ENCODE data around the gene MSMP. TPM values are rescaled to one million over a fixed set of nuclear protein-coding genes. Genes with fewer than 3 reads are reported as not detected.
A peak's percentile ranks its signal among the peaks of the same experiment; 100 is the strongest.

Gene MSMP
- total and polyA plus RNA-seq, 2 donors, result 0.25 TPM; not detected in 1

DNA sequence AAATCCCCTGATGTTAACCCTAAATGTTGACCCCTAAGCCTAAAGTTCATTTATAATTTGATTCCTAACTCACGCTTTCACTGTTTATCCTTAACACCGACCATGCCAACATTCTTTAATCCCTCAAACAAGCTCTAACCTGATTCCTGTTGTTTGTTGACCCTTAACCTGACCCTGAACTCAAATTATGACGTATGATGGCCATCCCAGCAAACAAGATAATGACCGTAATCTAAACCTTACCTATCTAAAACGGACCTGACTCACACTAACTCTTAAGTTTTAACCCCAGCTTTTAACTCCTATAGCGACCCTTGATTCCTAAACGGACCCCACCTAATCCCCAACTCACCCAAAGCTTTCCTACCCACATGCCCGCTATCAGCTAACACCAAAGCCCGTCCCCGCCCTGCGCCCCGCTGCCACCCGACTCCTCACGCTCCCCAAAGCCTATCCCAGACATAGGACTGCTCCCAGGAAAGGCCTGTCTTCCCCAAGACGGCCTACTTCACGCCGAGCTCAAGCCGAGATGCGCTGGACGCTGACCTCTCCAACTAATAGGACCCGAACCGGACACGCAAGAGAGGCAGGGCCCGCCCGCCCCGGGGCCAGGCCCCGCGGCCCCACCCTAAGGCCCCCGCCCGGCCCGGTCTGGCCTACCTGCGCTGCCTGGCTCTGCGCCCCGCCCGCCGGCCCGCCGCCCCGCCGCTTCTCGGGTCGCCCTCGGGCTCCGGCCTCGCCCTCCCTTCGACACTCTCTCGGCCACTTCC is 22.5 kb downstream of the MSMP start:
- Histone ChIP-seq H3K36me3 (ENCODE audit: control insufficient read depth in 2 of 2, insufficient read depth in 2 of 2, low read length in 1 of 2) (peaks cover 15 to 26% of the 10 kb centered on the region in 2 donors), H3K27me3 (ENCODE audit: control insufficient read depth in 2 of 2, insufficient read depth in 1 of 2, low read length in 1 of 2) (no peaks in the 10 kb centered on the region), H3K27ac (ENCODE audit: low read depth in 1 of 2, low read length in 1 of 2) (peak overlapping the region; percentile 83 to 93), H3K9me3 (ENCODE audit: control insufficient read depth in 2 of 2, insufficient read depth in 1 of 2, low read length in 1 of 2) (no peaks in the 10 kb centered on the region), H3K4me3 (ENCODE audit: low read length in 2 of 2) (peak overlapping the region; percentile 74 to 79), H3K4me1 (ENCODE audit: control insufficient read depth in 2 of 2, insufficient read depth in 2 of 2, low read length in 2 of 2) (peaks cover 52 to 61% of the 10 kb centered on the region in 2 donors)
- WGBS, result 2% methylated on average over 47 of the region's 47 CpGs
- no peak for DNase-seq (ENCODE audit: low read depth in 6 of 9, low spot score in 9 of 9)

DNA sequence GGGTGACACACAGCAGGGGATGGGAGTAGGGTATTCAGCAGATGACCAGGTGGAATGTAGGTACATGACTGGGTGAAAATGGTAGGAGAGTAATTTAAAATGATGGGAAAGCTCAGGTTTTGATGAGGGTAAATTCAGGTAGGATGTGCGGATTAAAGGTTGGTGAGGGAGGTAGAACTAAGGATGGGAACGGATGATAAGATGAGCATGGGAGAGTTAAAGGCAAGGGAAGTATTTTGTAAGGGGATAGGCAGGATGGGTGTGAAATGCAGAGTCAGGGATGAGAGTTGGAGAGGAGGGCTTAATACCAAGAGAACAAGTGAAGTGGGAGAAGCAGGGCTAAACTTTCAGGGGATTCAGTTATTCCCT is 23.6 kb downstream of the MSMP start:
- Histone ChIP-seq H3K9me3 (ENCODE audit: control insufficient read depth in 2 of 2, insufficient read depth in 1 of 2, low read length in 1 of 2) (no peaks in the 10 kb centered on the region), H3K27me3 (ENCODE audit: control insufficient read depth in 2 of 2, insufficient read depth in 1 of 2, low read length in 1 of 2) (no peaks in the 10 kb centered on the region), H3K36me3 (ENCODE audit: control insufficient read depth in 2 of 2, insufficient read depth in 2 of 2, low read length in 1 of 2) (peaks cover 9 to 26% of the 10 kb centered on the region in 2 donors), H3K27ac (ENCODE audit: low read depth in 1 of 2, low read length in 1 of 2) (no peak overlapping the region), H3K4me3 (ENCODE audit: low read length in 2 of 2) (peak overlapping the region; percentile 74 to 79), H3K4me1 (ENCODE audit: control insufficient read depth in 2 of 2, insufficient read depth in 2 of 2, low read length in 2 of 2) (peaks cover 56 to 64% of the 10 kb centered on the region in 2 donors)
- over 99% methylated on average over 2 of the region's 2 CpGs for WGBS
- DNase-seq (ENCODE audit: low read depth in 6 of 9, low spot score in 9 of 9), result peak in 1 of 9 donors; percentile 5

DNA sequence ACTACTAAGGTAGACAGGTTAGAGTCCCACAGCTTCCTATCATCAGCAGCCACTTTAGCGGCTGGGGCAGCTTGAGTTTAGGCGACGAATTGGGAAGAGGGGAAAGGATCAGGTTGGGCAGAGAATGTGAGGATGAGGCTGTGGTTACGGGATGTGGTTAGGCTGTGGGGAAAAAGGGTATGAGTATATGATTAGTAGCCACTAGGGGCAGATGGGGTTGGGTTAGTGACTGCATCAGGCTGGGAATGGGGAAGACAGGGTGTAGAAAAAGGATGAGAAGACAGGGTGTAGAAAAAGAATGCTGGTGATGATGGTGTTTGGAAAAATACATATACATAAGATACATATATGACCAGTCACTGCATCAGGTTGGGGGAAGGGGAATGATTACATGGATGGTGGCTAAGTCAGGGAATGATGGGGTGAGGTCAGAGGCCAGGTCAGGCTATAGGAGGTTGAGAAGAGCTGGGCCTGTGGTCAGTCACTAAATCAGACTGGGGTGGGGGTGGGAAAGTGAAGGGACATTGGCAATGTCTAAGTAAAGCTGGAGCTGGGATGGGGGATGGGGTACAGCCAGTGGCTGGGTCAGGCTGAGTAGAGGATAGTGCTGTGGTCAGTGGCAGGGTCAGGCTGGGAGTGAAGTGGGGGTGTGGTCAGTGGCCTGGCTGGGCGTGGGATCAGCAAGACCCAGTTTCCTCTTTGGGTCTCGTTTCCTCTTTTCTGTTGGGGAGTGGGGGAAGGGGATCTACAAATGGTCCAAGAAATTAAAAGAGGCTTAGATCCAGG is 24.2 kb downstream of the MSMP start:
- Histone ChIP-seq H3K27ac (ENCODE audit: low read depth in 1 of 2, low read length in 1 of 2) (no peak overlapping the region), H3K36me3 (ENCODE audit: control insufficient read depth in 2 of 2, insufficient read depth in 2 of 2, low read length in 1 of 2) (peaks cover 9 to 26% of the 10 kb centered on the region in 2 donors), H3K27me3 (ENCODE audit: control insufficient read depth in 2 of 2, insufficient read depth in 1 of 2, low read length in 1 of 2) (no peaks in the 10 kb centered on the region), H3K4me3 (ENCODE audit: low read length in 2 of 2) (peak overlapping the region; percentile 19 to 23), H3K4me1 (ENCODE audit: control insufficient read depth in 2 of 2, insufficient read depth in 2 of 2, low read length in 2 of 2) (peaks cover 56 to 64% of the 10 kb centered on the region in 2 donors), H3K9me3 (ENCODE audit: control insufficient read depth in 2 of 2, insufficient read depth in 1 of 2, low read length in 1 of 2) (no peaks in the 10 kb centered on the region)
- WGBS, result 17% methylated on average over 6 of the region's 6 CpGs
- peak in 2 of 9 donors; percentile 26 to 47 for DNase-seq (ENCODE audit: low read depth in 6 of 9, low spot score in 9 of 9)

DNA sequence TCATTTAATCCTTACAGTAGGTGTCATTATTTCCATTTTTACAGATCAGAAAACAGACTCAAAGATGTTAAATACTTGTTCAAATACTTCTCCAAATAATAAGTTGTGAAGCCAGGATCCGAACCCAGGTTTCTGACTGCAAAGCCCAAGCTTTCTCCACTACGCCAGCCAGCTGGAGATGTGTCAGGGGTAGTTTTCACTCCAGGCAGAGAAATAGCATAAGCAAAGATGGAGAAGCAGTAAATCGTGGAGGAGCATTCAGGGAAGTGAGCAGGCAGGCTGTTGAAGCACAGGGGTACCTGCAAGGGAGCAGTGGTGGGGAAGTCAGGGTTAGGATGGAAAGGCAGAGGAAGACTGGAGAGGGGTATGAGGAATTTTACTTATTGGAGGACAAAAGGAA is 25.0 kb downstream of the MSMP start:
- peak overlapping the region in 1 of 2 donors; percentile 52 for H3K27ac ChIP-seq (ENCODE audit: low read depth in 1 of 2, low read length in 1 of 2)
- DNase-seq (ENCODE audit: low read depth in 6 of 9, low spot score in 9 of 9), result peak in 1 of 9 donors; percentile 18
- H3K9me3 ChIP-seq (ENCODE audit: control insufficient read depth in 2 of 2, insufficient read depth in 1 of 2, low read length in 1 of 2), result no peaks in the 10 kb centered on the region
- H3K27me3 ChIP-seq (ENCODE audit: control insufficient read depth in 2 of 2, insufficient read depth in 1 of 2, low read length in 1 of 2), result no peaks in the 10 kb centered on the region
- peaks cover 16 to 32% of the 10 kb centered on the region in 2 donors for H3K36me3 ChIP-seq (ENCODE audit: control insufficient read depth in 2 of 2, insufficient read depth in 2 of 2, low read length in 1 of 2)
- H3K4me3 ChIP-seq (ENCODE audit: low read length in 2 of 2), result peak overlapping the region; percentile 17 to 23
- 76% methylated on average over 3 of the region's 3 CpGs for WGBS
- peaks cover 56 to 64% of the 10 kb centered on the region in 2 donors for H3K4me1 ChIP-seq (ENCODE audit: control insufficient read depth in 2 of 2, insufficient read depth in 2 of 2, low read length in 2 of 2)

DNA sequence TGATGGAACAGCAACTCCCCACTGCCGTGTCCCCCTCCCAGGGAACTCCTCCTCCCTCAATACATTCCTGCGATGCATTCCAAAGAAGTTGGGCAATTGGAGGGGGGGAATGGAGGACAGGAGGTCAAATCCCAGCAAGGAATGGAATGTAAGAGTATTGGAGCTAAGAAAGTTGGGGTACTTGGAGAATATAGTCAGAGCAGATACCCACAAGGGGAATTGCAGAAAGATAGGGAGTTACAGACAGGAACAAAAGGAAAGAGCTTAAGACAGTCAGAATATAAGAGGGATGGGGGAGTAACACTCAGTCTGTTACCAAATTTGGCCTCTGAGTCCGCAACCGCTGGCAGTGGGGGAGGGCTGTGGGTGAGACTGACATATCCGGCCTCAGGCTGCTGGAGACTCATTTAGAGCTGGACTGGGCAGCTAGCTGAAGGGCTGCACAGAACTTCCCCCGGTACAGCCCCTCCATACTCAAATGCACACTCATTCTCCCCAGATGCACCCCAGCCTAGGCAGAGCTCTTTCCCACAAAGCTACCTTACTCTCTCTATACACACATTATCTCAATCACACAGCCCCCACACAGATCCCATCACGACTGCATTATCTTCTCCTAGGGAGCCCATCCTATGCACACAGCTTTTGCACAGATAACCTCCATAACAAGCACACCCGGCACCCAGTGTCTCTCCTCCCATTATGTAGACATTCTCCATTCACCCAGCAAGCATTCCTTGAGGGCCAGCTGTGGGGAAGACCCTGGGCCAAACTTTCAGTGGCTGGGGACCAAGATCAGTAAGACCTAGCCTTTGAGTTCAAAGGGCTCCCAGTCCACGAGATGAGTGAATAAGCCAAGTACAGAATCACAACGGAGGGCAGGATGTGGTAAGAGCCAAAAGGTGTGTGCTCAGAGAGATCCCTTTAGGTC is 25.8 kb downstream of the MSMP start:
- peak overlapping the region; percentile 5 to 12 for H3K4me3 ChIP-seq (ENCODE audit: low read length in 2 of 2)
- WGBS, result 13% methylated on average over 10 of the region's 10 CpGs
- peaks cover 52 to 60% of the 10 kb centered on the region in 2 donors for H3K4me1 ChIP-seq (ENCODE audit: control insufficient read depth in 2 of 2, insufficient read depth in 2 of 2, low read length in 2 of 2)

DNA sequence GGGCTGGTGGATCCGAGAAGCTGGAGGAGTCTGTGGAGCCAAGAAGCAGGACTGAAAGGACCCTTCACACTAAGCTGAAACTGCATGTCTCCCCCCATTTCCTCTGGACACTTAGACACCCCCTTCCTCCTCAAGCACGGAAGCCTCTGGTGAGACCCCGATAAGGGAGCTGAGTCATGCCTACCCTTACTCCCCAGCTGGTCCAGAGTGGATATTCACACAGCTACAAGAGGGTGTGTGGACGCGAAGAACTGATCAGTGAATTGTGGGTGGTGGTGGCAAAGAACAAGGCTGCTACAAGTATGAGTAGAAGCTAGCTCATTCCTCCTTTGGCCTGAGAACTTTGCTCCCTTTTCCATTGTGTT is 26.4 kb downstream of the MSMP start:
- Histone ChIP-seq H3K4me3 (ENCODE audit: low read length in 2 of 2) (no peak overlapping the region), H3K27me3 (ENCODE audit: control insufficient read depth in 2 of 2, insufficient read depth in 1 of 2, low read length in 1 of 2) (no peaks in the 10 kb centered on the region), H3K27ac (ENCODE audit: low read depth in 1 of 2, low read length in 1 of 2) (peak overlapping the region; percentile 2 to 9), H3K36me3 (ENCODE audit: control insufficient read depth in 2 of 2, insufficient read depth in 2 of 2, low read length in 1 of 2) (peaks cover 29 to 46% of the 10 kb centered on the region in 2 donors), H3K9me3 (ENCODE audit: control insufficient read depth in 2 of 2, insufficient read depth in 1 of 2, low read length in 1 of 2) (no peaks in the 10 kb centered on the region), H3K4me1 (ENCODE audit: control insufficient read depth in 2 of 2, insufficient read depth in 2 of 2, low read length in 2 of 2) (peaks cover 47 to 54% of the 10 kb centered on the region in 2 donors)
- 43% methylated on average over 5 of the region's 5 CpGs for WGBS
- DNase-seq (ENCODE audit: low read depth in 6 of 9, low spot score in 9 of 9), result peak in 1 of 9 donors; percentile 16

More for the DNA sequence above, 25.8 kb downstream of the MSMP start:
- Histone ChIP-seq H3K27ac (ENCODE audit: low read depth in 1 of 2, low read length in 1 of 2) (peak overlapping the region; percentile 38 to 55), H3K9me3 (ENCODE audit: control insufficient read depth in 2 of 2, insufficient read depth in 1 of 2, low read length in 1 of 2) (no peaks in the 10 kb centered on the region), H3K36me3 (ENCODE audit: control insufficient read depth in 2 of 2, insufficient read depth in 2 of 2, low read length in 1 of 2) (peaks cover 24 to 40% of the 10 kb centered on the region in 2 donors), H3K27me3 (ENCODE audit: control insufficient read depth in 2 of 2, insufficient read depth in 1 of 2, low read length in 1 of 2) (no peaks in the 10 kb centered on the region)
- DNase-seq (ENCODE audit: low read depth in 6 of 9, low spot score in 9 of 9), result peak in 4 of 9 donors; percentile 44 to 76 (median 51)

DNA sequence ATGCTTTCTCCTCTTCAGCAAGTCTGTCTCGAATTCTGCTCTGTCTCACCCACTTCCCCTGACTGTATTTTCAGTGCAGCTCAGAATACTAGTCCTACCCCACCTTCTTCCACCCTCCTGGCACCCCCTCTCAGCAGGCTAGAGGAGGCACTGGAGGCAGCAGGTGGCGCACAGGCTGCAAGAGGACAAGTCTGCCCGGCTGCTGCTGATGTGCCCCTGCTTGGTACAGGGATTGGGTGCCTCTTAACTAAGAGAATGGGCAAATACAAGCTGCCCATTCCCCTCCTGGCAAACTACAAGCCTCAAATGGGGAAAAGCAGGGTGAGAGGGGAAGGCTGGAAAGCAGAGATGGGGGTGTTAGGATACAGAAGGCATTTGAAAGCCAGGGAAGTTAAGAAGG is 27.1 kb downstream of the MSMP start:
- 6% methylated on average over 3 of the region's 3 CpGs for WGBS
- Histone ChIP-seq H3K27ac (ENCODE audit: low read depth in 1 of 2, low read length in 1 of 2) (peak overlapping the region; percentile 50 to 70), H3K27me3 (ENCODE audit: control insufficient read depth in 2 of 2, insufficient read depth in 1 of 2, low read length in 1 of 2) (no peaks in the 10 kb centered on the region), H3K4me3 (ENCODE audit: low read length in 2 of 2) (no peak overlapping the region), H3K36me3 (ENCODE audit: control insufficient read depth in 2 of 2, insufficient read depth in 2 of 2, low read length in 1 of 2) (peaks cover 36 to 53% of the 10 kb centered on the region in 2 donors), H3K9me3 (ENCODE audit: control insufficient read depth in 2 of 2, insufficient read depth in 1 of 2, low read length in 1 of 2) (no peaks in the 10 kb centered on the region), H3K4me1 (ENCODE audit: control insufficient read depth in 2 of 2, insufficient read depth in 2 of 2, low read length in 2 of 2) (peaks cover 47 to 53% of the 10 kb centered on the region in 2 donors)
- peak in 7 of 9 donors; percentile 52 to 92 (median 75) for DNase-seq (ENCODE audit: low read depth in 6 of 9, low spot score in 9 of 9)

DNA sequence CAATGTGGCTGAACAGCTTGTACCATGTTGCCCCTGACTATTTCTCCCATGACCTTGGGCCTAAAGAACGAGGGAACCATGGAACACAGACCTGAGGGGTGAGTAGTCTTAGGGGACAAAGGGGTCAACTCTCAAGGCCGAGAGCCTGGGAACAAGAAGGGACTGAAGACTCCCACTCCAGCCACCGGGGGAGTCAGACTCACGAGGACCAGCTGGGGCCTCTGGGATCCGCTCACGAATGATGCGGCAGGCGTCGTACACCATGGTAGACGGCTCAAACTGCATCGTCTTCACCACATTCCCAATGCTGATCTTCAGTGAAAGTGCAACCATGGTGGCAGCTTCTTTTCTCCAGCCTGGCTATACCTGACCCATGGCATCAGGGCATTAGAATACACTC is 28.7 kb downstream of the MSMP start:
- Histone ChIP-seq H3K4me3 (ENCODE audit: low read length in 2 of 2) (no peak overlapping the region), H3K27ac (ENCODE audit: low read depth in 1 of 2, low read length in 1 of 2) (no peak overlapping the region), H3K4me1 (ENCODE audit: control insufficient read depth in 2 of 2, insufficient read depth in 2 of 2, low read length in 2 of 2) (peaks cover 35 to 43% of the 10 kb centered on the region in 2 donors), H3K36me3 (ENCODE audit: control insufficient read depth in 2 of 2, insufficient read depth in 2 of 2, low read length in 1 of 2) (peaks cover 50 to 69% of the 10 kb centered on the region in 2 donors), H3K9me3 (ENCODE audit: control insufficient read depth in 2 of 2, insufficient read depth in 1 of 2, low read length in 1 of 2) (no peaks in the 10 kb centered on the region), H3K27me3 (ENCODE audit: control insufficient read depth in 2 of 2, insufficient read depth in 1 of 2, low read length in 1 of 2) (no peaks in the 10 kb centered on the region)
- 98% methylated on average over 11 of the region's 11 CpGs for WGBS
- no peak for DNase-seq (ENCODE audit: low read depth in 6 of 9, low spot score in 9 of 9)

All from thymus (tissue), 11 donors.